Dermis microvascular lymphatic vessel endothelial cell (primary cell): Measurements from ENCODE around the gene NEURL1. TPM values are rescaled to one million over a fixed set of nuclear protein-coding genes. Genes with fewer than 3 reads are reported as not detected.
A peak's percentile ranks its signal among the peaks of the same experiment; 100 is the strongest.
"Not testable (repeated sequence)": the region's sequence is repeated elsewhere in the genome, so short reads cannot be mapped to it uniquely, and the experiment has no call there.

Experiments used
- DNase-seq, 2 donors: peaks; one replicate each; pipeline versions ENCODE4 v3.0.0 to v3.0.0-alpha.2; 2010; ENCODE audit warnings: low read depth in 2 of 2
- total RNA-seq: library from RNA; depleted of rRNA; stranded (reverse); fragments of >200 nt; gene quantifications from 2 replicates; pipeline ENCODE4 v1.2.1, GENCODE V29; 2014

Gene NEURL1
- total RNA-seq, 1 donor from 2014 or later = under 0.01 TPM

DNA sequence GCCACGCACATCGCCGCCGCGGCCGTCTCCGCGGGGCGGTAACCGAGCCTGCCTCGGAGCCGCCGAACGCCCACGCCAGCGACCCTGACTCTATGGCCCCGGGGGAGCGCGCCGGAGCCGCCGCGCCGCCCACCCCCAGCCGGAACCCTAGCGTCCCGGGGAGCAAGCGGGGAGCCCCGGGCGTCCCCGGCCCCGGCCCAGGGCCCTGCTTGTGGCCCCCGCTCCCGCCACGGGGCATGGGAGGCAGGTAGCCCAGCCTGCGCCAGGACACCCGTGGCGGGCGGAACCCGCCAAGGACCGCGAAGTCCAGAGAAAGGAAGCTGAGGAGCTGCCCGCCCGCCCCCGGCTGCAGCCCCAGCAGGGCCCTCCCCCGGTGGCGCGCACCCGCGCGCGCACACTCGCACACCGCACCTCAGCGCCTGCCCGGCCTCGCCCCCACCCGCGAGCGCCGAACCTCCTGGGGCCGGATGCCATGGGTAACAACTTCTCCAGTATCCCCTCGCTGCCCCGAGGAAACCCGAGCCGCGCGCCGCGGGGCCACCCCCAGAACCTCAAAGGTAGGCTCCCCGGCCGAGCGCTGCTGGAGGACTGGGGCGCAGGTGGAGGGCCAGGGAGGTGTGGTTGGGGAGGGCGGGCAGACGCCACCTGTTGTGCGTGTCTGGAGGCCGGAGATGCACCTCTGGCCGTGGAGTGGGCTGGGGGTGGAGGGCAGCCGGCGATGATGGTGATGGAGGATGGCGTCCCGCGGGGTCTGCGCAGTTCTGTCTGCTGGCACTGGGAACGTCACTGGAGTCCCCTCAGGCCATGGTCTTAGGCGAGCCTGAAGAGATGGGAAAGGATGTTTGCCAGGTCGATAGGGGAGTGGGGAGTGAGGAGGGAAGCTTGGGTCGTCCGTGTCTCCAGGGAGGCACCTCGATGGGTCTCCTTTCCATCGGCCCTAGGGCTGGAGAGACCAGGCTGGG lies 692 bp downstream of the NEURL1 start:
- DNase-seq = no peak

GRCh38 chr10:103495321-103495720 lies 1.8 kb downstream of the NEURL1 start:
- no peak for DNase-seq

GRCh38 chr10:103497161-103497915 lies 3.8 kb downstream of the NEURL1 start:
- no peak for DNase-seq

DNA sequence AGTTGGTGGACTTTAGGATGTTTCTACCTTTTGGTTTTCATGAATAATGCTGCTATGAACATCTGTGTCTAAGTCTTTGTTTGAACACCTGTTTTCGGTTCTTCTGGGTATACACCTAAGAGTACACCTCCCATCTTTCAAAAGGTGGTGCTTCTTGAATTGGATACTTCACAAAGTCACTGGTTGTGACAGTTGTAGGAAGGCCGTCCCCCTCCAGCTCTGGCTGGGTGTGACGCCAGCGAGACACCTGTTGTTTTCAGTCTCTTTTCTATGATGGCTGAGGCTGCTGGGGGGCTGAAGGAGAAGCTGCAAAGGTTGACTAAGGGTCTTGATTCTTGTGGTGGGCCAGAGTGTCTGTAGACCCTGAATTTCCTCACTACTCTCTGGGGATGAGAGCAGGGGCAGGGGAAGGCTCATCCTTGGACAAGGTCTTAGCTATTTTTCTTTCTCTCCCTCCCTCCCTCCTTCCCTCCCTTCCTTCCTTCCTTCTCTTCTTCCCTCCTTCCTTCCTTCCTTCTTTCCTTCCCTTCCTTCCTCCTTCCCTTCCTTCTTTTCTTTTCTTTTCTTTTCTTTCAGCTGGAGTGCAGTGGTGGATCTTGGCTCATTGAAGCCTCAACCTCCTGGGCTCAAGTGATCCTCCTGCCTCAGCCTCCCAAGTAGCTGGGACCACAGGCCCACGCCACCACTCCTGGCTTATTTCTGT lies 5.6 kb downstream of the NEURL1 start:
- DNase-seq = no peak

DNA sequence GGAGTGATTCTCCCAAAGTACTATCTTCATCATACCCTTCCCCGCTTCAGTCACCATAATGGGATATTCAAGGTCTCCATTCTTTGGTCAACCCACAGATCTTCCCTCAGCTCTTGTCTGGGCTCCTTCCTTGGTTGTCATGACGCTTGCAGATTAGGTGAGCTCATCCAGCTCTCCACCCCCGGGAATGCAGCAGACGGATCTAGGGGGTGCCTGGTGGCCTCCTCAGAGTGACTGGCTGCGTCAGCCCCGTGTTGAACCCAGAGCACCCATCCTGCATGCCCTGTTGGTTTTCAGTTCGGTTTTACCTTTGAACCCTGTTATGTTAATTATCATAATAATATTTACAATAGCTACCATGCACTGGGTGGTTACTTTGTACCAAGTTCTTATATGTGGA lies 6.4 kb downstream of the NEURL1 start:
- DNase-seq = no peak

GRCh38 chr10:103500481-103500880 lies 7.0 kb downstream of the NEURL1 start:
- DNase-seq = no peak

DNA sequence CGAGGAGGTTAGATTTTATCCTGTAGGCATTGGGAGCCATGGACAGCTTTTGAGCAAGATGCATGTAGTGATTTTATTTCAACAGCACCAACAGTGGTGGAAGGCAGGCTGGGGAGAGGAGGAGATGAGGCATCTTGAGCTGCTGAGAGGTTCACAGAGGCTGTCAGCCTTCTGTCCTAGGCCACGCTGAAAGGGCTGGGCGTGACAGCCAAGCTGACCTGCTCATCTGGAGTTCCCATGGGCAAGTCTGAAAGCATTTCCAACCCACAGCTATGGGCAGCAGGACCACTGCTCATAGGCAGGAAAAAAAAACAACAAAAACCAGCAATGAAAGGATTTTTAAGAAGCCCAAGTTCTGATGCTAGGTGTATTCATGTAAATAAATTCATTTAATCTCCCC lies 7.7 kb downstream of the NEURL1 start:
- no peak for DNase-seq

- DNase-seq = no peak
These were observed 9.6 kb downstream of the NEURL1 start for GRCh38 chr10:103502849-103503660.

DNA sequence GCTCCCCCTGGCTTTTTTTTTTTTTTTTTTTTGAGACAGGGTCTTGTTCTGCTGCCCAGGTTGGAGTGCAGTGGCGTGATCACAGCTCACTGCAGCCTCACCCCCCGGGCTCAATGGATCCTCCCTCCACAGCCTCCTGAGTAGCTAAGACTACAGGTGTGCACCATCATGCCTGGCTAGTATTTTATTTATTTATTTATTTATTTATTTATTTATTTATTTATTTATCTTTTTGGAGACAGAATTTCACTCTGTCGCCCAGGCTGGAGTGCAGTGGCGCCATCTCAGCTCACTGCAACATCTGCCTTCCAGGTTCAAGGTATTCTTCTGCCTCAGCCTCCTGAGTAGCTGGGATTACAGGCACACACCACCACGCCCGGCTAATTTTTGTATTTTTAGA lies 10.3 kb downstream of the NEURL1 start:
- DNase-seq = not testable (repeated sequence)

- DNase-seq = peak; percentile 64 to 94
These were observed 10.8 kb downstream of the NEURL1 start for GRCh38 chr10:103504181-103504783.

GRCh38 chr10:103506061-103506460 lies 12.6 kb downstream of the NEURL1 start:
- DNase-seq = no peak

DNA sequence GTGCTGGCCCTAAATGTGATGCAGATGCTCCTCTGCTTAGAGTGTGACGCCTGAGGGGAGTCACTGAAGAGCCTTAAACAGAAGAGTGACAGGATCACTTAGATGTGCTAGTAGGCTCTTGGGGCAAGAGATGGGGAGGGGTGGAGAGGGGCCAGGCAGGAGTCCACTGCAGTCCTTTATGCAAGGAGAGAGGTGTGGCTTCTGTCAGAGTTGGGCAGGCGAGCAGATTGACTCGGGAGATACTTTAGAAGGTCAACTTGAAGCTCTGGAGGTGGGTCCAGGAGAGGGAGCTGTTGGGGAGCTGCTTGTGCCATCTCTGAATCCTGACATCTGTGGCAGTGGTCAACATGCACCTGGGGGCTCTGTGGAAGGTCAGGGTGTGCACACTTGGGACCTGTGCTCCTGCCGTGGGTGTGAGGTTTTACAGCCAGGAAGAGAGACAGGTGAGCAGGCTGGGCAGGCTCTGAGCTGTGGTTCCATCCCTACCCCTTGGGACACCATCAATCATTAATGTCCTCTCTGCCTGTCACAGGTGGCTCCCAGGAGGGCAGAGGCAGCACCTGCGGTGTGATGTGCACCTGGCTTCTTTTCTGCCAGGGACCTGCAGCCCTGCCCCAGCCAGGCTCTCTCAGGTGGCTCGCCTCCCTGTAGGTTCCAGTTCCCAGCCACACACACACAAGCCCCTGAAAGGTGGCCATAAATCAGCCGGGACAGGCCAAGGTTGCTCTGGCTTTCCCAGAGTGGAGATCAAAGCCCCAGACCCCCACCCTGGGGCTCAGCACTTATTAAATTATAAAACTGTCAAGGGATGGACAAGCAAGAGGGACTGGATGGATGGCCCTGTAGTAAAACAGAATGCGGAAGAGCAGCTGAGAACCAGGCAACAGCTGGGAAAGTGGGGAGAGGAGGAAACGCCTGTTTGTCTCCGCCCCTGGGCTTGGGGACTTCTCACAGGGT lies 14.0 kb downstream of the NEURL1 start:
- no peak for DNase-seq

GRCh38 chr10:103510046-103510685 lies 16.7 kb downstream of the NEURL1 start:
- DNase-seq = no peak

DNA sequence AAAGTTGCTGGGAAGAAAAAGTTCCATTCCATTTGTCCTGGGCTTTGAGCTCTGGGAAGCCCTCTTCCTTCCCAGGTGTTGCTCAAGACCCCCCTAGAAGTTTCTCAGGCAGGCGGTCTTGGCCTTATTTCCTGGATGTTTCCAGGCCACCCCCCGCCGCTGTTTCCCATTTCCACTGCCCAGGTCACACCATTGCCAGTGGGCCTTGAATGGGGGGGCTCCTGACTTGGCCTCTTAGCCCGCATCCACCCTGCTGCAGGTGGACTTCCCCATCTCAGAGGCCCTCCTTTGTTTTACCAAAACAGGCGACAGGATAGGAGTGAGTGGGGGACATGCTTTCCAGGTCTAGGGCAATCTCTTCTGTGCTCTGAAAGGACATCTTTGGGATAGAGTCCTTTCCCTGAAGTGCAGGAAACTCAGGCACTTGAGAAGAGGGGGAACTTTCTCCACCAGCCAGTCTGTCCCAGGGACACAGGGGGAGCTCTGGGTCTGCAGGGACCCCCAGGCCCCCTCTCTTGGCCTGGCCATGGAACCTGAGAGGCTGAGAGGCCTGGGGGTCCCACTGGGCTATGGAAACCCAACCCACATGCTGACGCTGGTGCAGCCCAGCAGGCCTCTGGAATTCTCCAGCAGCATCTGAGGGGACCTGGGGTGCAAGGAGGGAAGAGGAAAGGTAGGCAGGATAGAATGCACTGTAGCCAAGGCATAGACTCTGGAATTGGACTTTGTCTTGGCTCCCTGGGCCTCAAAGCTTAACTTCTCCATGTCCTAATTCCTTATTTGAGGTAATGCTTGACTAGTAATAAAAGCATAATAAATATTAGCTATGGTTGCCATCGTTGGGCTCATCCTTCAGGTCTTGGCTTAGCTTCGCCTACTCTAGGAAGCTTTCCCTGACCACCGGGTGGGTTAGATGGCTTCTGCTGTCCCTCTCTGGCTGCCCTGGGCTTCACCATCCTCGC lies 17.6 kb downstream of the NEURL1 start:
- DNase-seq = no peak

- no peak for DNase-seq
These were observed 18.7 kb downstream of the NEURL1 start for GRCh38 chr10:103512166-103512565.

- DNase-seq = no peak
These were observed 19.3 kb downstream of the NEURL1 start for GRCh38 chr10:103512591-103513379.
